HL-60 (cell line): ENCODE measurements around the gene COL20A1.
"Not testable (repeated sequence)": the region's sequence is repeated elsewhere in the genome, so short reads cannot be mapped to it uniquely, and the experiment has no call there.

ENCODE experiments used
- CTCF ChIP-seq: IDR thresholded peaks from one replicate; pipeline ENCODE4 v1.5.1; 2011; ENCODE audit warnings: low read length, control low read depth, inconsistent platforms; ENCODE audit not compliant: insufficient read depth
- POLR2AphosphoS5 ChIP-seq: IDR thresholded peaks from 2 replicates; pipeline ENCODE4 v1.6.1; 2012; ENCODE audit warnings: low read depth
- REST ChIP-seq: IDR thresholded peaks from 2 replicates; pipeline ENCODE4 v1.6.1; 2012; ENCODE audit warnings: low read depth; ENCODE audit not compliant: insufficient replicate concordance

- TF ChIP-seq CTCF, REST, POLR2AphosphoS5: not testable (repeated sequence)
Measured at GRCh38 chr20:63339154-63340094, 46.4 kb downstream of the COL20A1 start.
